ENCODE measurements around the gene AMHR2.

- TF ChIP-seq CTCF (optimal IDR thresholded peaks at IDR 0.05 in 1 of 3, IDR thresholded peaks at IDR 0.05 in 1 of 3, conservative IDR thresholded peaks at IDR 0.05 in 1 of 3; ENCODE audit: extremely low read depth in 1 of 3, insufficient read depth in 2 of 3, low read length in 3 of 3), result no peak
- TF ChIP-seq EZH2 (IDR thresholded peaks at IDR 0.05; ENCODE audit: low read length), result no peak
These were observed 34.0 kb upstream of the AMHR2 start for GRCh38 chr12:53389702-53390101.

All from keratinocyte (primary cell).